SH-SY5Y (cell line): ENCODE results near the gene RNF113B.

Source experiments
- GATA2 ChIP-seq: IDR thresholded peaks from 2 replicates; pipeline ENCODE4 v1.6.1; 2011; ENCODE audit warnings: mild to moderate bottlenecking, low read depth, low read length
- GATA3 ChIP-seq: IDR thresholded peaks from 2 replicates; pipeline ENCODE4 v1.6.1; 2011; ENCODE audit warnings: low read depth, mild to moderate bottlenecking, low read length, moderate library complexity

Gene RNF113B

DNA sequence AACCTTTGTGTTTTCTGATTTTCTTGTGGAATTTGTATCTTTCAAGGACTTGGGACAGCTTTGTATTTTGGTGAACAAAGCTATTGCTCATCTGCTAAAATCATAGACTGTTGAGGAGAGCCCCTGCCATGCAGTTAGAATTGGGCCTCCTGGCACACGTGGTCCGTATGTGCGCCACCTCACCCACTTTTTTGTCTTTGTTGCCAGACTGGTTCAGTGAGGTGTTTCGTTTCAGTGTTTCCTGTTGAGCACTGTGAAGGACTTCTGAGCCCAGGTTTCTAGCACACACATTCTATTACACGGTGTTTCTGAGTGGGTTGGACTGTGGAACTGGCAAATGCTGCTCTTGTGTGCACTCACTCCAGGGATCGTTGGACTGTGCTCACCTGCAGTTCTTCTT lies 37.6 kb upstream of the RNF113B start:
- no peak for TF ChIP-seq GATA3
- no peak for TF ChIP-seq GATA2

DNA sequence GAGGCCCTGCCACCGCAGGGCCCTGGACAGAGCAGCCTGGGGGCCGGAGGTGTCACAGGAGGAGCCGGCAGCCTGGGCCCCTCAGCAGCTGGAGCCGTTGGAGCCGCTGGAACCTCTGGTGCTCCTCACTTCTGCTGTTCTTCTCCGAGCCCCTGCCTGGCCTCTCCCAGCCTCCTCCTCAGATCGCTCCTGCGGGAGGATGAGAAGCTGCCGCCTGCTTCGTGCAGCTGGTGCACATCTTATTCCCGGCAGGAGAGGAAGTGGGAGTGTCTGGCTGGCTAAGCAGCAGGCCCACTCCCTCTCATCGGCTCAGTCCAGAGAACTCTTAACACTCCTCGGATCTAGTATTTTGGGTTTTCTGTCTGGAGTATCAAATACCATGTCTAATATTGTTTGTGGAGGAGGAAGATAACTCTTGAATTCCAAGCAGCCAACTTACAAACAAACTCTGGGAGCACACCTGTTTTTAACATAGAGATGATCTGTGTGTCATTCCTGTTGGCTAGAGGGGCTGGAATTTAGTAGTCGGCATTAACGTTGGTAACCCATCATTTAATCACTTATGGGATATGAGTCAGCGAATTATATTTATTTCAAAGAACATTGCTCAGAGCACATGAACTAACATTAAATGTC lies 37.1 kb upstream of the RNF113B start:
- TF ChIP-seq GATA2 (no peak), GATA3 (no peak)

DNA sequence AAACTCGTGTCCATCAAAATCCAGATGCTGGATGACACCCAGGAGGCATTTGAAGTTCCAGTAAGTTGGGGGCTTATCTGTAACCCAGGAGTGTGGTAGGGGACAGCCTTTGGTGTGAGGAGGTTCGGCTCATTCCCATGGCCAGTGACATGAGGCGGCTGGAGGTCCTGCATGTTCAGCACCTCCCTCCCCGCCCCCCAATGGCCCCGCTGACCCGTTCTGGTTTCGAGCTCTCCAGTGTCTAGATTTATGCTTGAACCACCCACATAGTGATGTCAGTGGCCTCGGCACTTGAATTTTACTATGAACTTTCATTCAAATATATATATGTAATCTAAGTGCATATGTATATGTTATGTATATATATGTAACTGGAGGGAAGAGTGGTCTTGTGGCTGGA lies 36.3 kb upstream of the RNF113B start:
- no peak for TF ChIP-seq GATA3
- TF ChIP-seq GATA2, result no peak

DNA sequence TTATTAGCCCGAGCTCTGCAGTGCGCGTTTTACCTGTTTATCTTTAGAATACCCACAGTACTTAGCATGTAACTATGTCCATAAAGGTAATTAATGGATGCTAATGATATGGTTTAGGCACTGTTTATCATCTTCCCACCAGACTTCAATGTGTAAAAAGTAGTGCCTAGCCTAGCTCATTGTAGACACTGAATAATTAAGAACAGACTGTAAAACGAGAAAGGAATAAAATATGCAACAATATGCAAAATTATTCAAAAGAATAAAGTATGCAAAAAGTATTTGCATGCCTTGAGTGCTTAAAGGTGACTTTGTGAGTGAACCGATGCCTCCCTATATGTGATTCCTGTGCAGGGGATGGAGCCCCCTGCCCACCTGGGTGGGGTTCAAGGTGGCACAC lies 35.7 kb upstream of the RNF113B start:
- TF ChIP-seq GATA2 (no peak), GATA3 (no peak)

DNA sequence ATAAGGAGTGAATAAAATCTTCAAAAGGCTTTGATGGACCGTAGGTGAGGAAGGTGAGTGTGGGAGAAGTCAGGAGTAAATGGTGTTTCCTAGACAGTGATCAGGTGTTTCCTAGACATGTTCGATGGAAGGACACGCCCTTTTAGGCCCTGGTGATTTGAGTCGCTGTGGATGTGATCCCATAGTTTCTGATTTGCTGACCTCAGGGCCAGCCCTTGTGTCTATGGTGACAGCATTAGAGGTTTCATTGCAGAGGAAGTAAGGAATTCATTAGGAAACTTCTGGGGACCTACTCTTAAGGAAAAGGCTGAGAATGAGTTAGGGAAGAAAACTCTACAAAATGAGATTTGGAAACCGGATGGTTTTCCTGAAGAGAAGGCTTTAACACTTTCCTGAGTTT lies 31.5 kb upstream of the RNF113B start:
- TF ChIP-seq GATA3 (no peak), GATA2 (no peak)

DNA sequence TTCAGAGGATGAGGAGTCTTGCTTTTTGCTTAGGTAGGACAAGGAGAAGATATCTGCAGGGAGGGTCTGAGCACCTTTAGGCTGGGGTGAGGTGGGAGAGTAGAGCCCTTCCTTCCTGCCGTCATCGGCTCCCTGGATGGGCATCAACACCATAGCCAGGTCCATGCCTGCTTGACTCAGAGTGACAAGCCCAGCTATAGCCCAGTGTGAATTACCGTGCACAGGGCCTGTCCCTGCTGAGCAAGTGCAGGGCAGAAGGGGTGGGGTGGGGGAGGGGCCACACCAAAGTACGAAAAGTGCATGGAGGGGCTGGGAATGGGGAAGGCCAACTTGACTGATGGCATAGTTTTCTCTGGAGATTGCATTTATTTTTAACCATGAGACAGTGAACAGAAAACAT lies 30.3 kb upstream of the RNF113B start:
- no peak for TF ChIP-seq GATA3

DNA sequence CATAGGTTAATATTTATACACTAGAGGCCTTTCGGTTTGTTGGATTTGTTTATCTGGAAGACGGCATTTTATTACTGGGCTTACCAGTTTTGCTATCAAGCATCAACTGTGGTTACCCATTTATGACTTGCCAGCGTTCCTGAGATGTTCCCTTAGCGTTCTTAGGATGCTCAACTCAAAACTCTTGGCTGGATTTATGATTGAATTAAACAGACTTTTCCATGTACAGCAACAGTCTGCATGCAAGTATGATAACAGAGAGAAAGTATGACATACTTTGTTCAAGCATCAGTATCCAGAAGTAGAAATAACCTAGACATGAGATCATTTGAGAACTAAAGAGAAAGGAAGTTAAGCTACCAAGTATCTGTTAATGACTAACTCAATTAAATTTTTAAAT lies 29.9 kb upstream of the RNF113B start:
- TF ChIP-seq GATA3 (no peak), GATA2 (no peak)

DNA sequence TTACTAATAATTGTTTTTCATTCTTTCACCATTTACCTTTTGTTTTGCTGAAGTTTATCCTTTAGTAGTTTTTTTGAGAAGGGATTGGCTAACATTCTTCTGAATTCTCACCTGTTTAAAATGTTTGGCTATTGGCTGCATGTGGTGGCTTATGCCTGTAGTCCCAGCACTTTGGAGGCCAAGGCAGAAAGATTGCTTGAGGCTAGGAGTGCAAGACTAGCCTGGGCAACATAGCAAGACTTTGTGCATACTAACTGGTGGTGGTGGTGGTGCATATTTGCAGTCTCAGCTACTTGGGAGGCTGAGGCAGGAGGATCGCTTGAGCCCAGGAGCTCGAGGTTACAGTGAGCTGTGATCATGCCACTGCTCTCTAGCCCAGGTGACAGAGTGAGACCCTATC lies 27.5 kb upstream of the RNF113B start:
- TF ChIP-seq GATA3, result no peak
- no peak for TF ChIP-seq GATA2

DNA sequence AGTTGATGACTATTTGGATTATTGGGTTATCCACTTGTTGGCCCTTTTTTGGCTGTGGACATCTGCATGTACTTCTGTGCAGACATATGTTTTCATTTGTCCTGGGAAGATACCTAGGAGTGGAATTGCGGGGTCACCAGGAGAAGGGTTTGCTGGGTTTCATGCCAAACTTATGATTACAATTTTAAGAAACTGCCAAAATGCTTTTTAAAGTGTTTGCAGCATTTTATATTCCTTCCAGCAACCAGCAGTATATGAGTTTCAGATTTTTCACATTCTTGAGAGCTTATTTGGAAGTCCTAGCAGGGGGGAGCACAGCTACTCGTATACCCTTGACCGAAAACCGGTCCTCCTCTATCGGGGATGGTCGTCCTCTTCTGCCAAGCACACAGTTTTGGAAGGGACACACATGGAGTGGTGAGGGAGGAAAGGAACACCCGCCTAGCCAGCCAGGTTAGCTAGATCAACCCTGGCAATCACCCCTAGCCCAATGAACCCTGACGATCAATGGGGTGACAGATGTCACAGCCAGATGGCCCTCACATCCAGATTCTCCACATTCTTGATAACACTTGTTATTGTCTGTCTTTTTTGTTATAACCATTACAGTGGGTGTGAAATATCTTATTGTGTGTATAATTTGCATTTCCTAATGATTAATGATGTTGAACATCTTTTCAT lies 26.7 kb upstream of the RNF113B start:
- TF ChIP-seq GATA2 (no peak), GATA3 (no peak)

DNA sequence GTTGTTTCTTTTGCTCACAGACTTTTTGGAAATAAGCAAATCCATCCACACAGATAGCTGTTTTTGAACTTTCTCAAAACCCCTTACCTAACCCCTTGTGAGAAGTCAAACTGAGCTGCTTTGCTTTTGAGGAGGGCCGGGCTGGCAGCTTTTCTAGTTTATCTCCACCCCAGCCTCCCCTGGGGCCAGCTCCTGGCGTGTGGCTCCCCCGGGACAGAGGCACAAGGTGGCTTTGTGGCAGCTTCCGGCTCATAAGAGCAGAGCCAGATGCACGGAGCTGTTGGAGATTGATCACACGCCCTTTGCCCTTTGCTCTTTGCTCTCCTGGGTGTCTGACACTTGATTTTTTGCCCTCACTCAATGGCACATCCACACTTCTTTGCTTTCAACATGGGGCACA lies 24.9 kb upstream of the RNF113B start:
- no peak for TF ChIP-seq GATA2
- TF ChIP-seq GATA3, result no peak

DNA sequence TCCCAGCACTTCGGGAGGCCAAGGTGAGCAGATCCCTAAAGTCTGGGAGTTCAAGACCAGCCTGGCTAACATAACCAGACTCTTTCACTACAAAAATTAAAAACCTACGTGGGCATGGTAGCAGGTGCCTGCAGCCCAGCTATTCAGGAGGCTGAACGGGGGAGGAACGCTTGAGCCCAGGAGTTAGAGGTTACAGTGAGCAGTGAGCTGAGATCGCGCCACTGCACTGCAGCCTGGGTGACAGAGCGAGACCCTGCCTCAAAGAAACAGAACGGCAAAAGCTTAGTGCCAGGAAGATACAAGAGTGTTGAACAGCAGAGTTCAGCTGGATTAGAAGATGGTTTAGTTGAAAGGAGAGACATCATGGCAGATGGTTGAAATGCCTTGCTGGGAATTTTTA lies 24.1 kb upstream of the RNF113B start:
- TF ChIP-seq GATA3 (no peak), GATA2 (no peak)

DNA sequence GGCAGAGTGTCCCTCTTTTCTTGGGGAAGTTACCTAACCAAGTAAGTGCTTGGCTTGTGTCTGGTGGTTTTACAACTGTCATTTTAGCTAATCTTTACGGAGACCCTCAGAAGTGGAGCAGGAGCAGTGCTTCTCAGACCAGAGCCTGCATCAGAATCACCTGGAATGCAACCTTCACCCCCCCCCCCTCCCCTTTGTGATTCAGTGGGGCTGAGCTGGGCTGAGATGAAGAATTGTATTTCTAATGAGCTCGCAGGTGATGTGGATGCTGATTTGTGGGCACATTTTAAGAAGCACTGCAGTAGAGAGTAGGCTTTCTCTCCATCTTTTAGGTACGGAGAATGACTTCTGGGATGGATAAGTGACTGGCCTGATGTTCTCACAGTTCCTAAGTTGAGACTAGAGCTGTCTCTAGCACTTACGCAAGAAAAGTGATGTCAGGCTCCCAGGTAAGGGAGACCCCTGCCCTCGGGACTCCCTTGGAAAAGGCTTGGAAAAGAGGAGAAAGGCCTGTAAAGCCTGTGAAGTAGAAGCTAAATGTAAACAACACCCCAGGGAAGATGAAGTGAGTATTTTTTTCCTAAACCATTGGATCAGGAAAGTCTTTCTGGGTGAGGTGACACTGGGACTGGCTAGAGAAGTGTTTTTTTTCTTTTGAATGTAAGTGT lies 23.3 kb upstream of the RNF113B start:
- no peak for TF ChIP-seq GATA2
- TF ChIP-seq GATA3, result no peak

DNA sequence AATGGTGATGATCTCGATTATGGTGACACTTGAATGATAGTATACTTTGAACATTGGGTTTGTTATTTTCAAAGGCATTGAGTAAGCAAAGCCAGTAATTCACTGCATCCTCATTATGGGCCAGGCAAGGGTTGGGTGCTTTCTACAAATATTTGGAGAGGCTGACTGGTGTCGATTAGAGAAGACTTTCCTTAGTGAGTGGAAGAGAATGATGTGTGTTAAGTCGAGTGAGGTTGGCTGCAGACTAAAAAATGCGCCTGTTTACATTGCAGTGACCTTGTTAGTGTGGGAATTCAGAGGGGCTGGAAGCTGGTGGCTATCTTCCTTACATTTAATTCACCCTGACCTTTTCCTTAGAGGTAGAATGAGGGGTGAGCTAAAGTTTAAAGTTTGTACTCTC lies 22.4 kb upstream of the RNF113B start:
- TF ChIP-seq GATA2 (no peak), GATA3 (no peak)

DNA sequence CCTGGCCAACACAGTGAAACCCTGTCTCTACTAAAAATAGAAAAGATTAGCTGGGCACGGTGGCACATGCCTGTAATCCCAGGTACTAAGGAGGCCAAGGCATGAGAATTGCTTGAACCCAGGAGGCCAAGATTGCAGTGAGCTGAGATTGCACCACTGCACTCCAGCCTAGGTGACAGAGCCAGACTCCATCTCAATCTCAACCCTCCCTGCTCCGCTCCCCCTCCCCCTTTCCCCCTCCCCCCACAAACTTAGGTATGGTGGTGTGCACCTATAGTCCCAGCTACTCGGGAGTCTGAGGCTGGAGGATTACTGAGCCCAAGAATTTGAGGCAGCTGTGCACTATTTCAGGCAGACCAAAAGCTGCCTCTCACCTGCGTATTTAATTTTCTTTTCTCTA lies 21.6 kb upstream of the RNF113B start:
- TF ChIP-seq GATA2 (no peak), GATA3 (no peak)

DNA sequence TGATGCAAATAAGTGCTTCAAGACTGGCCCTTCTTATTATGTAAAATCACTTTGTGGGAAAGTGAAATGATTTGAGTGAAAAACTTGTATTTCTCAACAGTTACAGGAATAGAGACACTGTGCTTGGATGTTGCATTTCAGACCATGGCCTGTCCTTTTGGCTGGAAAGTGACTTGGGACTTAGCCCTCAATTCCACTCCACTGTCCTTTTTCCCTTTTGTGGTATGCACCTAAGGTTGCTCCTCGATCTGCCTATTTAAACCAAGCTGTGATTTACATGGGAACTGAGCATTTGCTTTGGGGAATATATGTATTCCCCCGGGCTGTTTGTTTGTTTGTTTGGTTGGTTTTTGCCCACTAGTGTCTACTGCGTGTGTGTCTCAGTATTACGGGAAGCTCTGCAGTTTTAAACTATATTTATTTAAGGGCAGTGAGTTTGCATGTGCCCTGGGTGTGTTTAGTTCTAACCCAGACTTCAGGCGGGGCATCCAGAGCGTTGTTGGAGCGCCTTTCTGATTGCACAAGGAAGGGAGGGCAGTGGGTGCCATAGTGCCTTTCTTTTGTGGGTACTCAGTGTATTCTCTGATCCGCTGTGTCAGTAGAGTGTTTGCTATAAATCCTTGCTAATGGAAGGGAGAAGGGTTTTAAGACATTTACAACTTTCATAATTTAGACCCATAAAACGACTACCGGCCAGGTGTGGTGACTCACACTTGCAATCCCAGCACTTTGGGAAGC lies 18.2 kb upstream of the RNF113B start:
- TF ChIP-seq GATA2 (no peak), GATA3 (no peak)

DNA sequence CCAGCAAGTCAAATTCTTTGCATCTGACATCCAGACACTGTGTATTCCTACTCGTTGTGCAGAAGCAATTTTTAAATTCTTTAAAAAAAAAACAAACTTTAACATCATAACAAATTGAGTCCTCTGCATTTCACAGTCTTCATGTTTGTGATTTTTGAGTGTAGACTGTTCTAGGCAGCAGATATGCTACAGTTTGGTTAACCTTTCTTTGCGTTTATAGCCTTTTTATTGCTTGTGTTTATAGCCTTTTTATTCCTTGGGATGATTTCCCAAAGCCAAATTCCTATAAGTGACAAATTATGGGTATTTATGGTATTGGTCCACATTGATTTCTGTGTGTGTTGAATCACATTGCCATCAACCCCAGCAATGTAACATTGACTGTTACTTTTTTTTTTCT lies 14.9 kb upstream of the RNF113B start:
- TF ChIP-seq GATA3 (no peak), GATA2 (no peak)
